Measurements from ENCODE around the gene TSHR.

TSHR gene

GRCh38 chr14:81157431-81157830 is 202.0 kb downstream of the TSHR start:
- no peak overlapping the region for H3K4me3 ChIP-seq (ENCODE audit: severe bottlenecking)
- H3K27ac ChIP-seq (ENCODE audit: poor library complexity, severe bottlenecking) = no peak overlapping the region
- no peak for DNase-seq (ENCODE audit: low spot score)
- no peak for TF ChIP-seq CTCF (IDR thresholded peaks at IDR 0.05; ENCODE audit: poor library complexity, severe bottlenecking)
- H3K9me3 ChIP-seq (ENCODE audit: severe bottlenecking) = no peaks in the 10 kb centered on the region
- H3K27me3 ChIP-seq (ENCODE audit: insufficient read depth, poor library complexity, severe bottlenecking) = peaks cover 11% of the 10 kb centered on the region
- H3K36me3 ChIP-seq (ENCODE audit: low read depth) = no peaks in the 10 kb centered on the region
- ATAC-seq (ENCODE audit: low read depth) = no peak
- no peaks in the 10 kb centered on the region for H3K4me1 ChIP-seq (ENCODE audit: insufficient read depth, poor library complexity, severe bottlenecking)

- DNase-seq (ENCODE audit: low spot score) (no peak), ATAC-seq (ENCODE audit: low read depth) (no peak)
- no peaks in the 10 kb centered on the region for H3K27me3 ChIP-seq (ENCODE audit: insufficient read depth, poor library complexity, severe bottlenecking)
- H3K4me3 ChIP-seq (ENCODE audit: severe bottlenecking) = no peak overlapping the region
- H3K36me3 ChIP-seq (ENCODE audit: low read depth) = no peaks in the 10 kb centered on the region
- no peak for TF ChIP-seq CTCF (IDR thresholded peaks at IDR 0.05; ENCODE audit: poor library complexity, severe bottlenecking)
- no peak overlapping the region for H3K27ac ChIP-seq (ENCODE audit: poor library complexity, severe bottlenecking)
- H3K4me1 ChIP-seq (ENCODE audit: insufficient read depth, poor library complexity, severe bottlenecking) = no peaks in the 10 kb centered on the region
- no peaks in the 10 kb centered on the region for H3K9me3 ChIP-seq (ENCODE audit: severe bottlenecking)
These were observed 205.7 kb downstream of the TSHR start for GRCh38 chr14:81161088-81161487.

GRCh38 chr14:81161749-81162148 is 206.3 kb downstream of the TSHR start:
- Histone ChIP-seq H3K36me3 (ENCODE audit: low read depth) (no peaks in the 10 kb centered on the region), H3K27me3 (ENCODE audit: insufficient read depth, poor library complexity, severe bottlenecking) (no peaks in the 10 kb centered on the region), H3K4me3 (ENCODE audit: severe bottlenecking) (no peak overlapping the region), H3K9me3 (ENCODE audit: severe bottlenecking) (no peaks in the 10 kb centered on the region), H3K4me1 (ENCODE audit: insufficient read depth, poor library complexity, severe bottlenecking) (no peaks in the 10 kb centered on the region), H3K27ac (ENCODE audit: poor library complexity, severe bottlenecking) (no peak overlapping the region)
- TF ChIP-seq CTCF (IDR thresholded peaks at IDR 0.05; ENCODE audit: poor library complexity, severe bottlenecking) = no peak
- ATAC-seq (ENCODE audit: low read depth) = no peak
- no peak for DNase-seq (ENCODE audit: low spot score)

GRCh38 chr14:81162941-81163340 is 207.5 kb downstream of the TSHR start:
- no peaks in the 10 kb centered on the region for H3K36me3 ChIP-seq (ENCODE audit: low read depth)

More at GRCh38 chr14:81162941-81163340, 207.5 kb downstream of the TSHR start:
- no peak for DNase-seq (ENCODE audit: low spot score)
- Histone ChIP-seq H3K27me3 (ENCODE audit: insufficient read depth, poor library complexity, severe bottlenecking) (no peaks in the 10 kb centered on the region), H3K9me3 (ENCODE audit: severe bottlenecking) (no peaks in the 10 kb centered on the region), H3K4me3 (ENCODE audit: severe bottlenecking) (no peak overlapping the region), H3K4me1 (ENCODE audit: insufficient read depth, poor library complexity, severe bottlenecking) (no peaks in the 10 kb centered on the region), H3K27ac (ENCODE audit: poor library complexity, severe bottlenecking) (no peak overlapping the region)
- ATAC-seq (ENCODE audit: low read depth) = peak; percentile 37; the same call in 1 of the 3 replicates
- TF ChIP-seq CTCF (IDR thresholded peaks at IDR 0.05; ENCODE audit: poor library complexity, severe bottlenecking) = no peak

Data from RWPE2 (cell line).